Daoy (cell line): ENCODE data around the gene REC114. TPM values are rescaled to one million over a fixed set of nuclear protein-coding genes. Genes with fewer than 3 reads are reported as not detected.

ENCODE experiments used
- DNase-seq: peaks from one replicate; pipeline ENCODE4 v3.0.0-alpha.2; 2015; ENCODE audit warnings: low read depth
- total RNA-seq: library from RNA; depleted of rRNA; stranded (reverse); fragments of >200 nt; shearing (Covaris generic); gene quantifications from 2 replicates; pipeline ENCODE4 v1.2.3, GENCODE V29; 2014; rRNA removed

REC114 gene
- total RNA-seq, 1 experiment from 2014 or later, result not detected

GRCh38 chr15:73604477-73604876 lies 161.5 kb downstream of the REC114 start:
- DNase-seq, result no peak

GRCh38 chr15:73605759-73606436 lies 162.9 kb downstream of the REC114 start:
- DNase-seq, result no peak

GRCh38 chr15:73607405-73607804 lies 164.4 kb downstream of the REC114 start:
- no peak for DNase-seq

- no peak for DNase-seq
Measured at GRCh38 chr15:73607843-73608242, 164.9 kb downstream of the REC114 start.

GRCh38 chr15:73608475-73608874 lies 165.5 kb downstream of the REC114 start:
- DNase-seq, result no peak

GRCh38 chr15:73608941-73609340 lies 166.0 kb downstream of the REC114 start:
- no peak for DNase-seq

Other genes with a start within 250 kb of the REC114 start
- gene HCN4, start 74.2 kb upstream of the REC114 start, total RNA-seq, result 0.09 TPM in 1 of 2 replicates, not detected in the other
- 63.4 and 69.0 TPM in 2 replicates for gene NPTN, start 190.2 kb downstream of the REC114 start, total RNA-seq
- 24.6 and 24.7 TPM in 2 replicates for gene CD276, start 241.2 kb downstream of the REC114 start, total RNA-seq